C4-2B (cell line): ENCODE results near the gene RASA4B.
"Not testable (repeated sequence)": the region's sequence is repeated elsewhere in the genome, so short reads cannot be mapped to it uniquely, and the experiment has no call there.

Experiments used
- CTCF ChIP-seq: fragments of 450-650 bp; conservative IDR thresholded peaks from 2 replicates; pipeline ENCODE4 v1.5.1; 2017; ENCODE audit warnings: mild to moderate bottlenecking
- ZFX ChIP-seq: fragments of 450-650 bp; IDR thresholded peaks from 2 replicates; pipeline ENCODE4 v1.6.1; 2017

GRCh38 chr7:102474736-102475435, 42.7 kb downstream of the RASA4B start:
- not testable (repeated sequence) for TF ChIP-seq CTCF, ZFX
